HG02759 (cell line): ENCODE measurements around the gene MTERF1.
"Not testable (repeated sequence)": the region's sequence is repeated elsewhere in the genome, so short reads cannot be mapped to it uniquely, and the experiment has no call there.

ENCODE experiments used
- ATAC-seq: cut with Tn5 transposase; IDR thresholded peaks from one replicate; pipeline ENCODE4 v1.9.1; 2021; ENCODE audit warnings: mild to moderate bottlenecking, moderate library complexity; ENCODE audit not compliant: unreplicated experiment

Gene MTERF1

DNA sequence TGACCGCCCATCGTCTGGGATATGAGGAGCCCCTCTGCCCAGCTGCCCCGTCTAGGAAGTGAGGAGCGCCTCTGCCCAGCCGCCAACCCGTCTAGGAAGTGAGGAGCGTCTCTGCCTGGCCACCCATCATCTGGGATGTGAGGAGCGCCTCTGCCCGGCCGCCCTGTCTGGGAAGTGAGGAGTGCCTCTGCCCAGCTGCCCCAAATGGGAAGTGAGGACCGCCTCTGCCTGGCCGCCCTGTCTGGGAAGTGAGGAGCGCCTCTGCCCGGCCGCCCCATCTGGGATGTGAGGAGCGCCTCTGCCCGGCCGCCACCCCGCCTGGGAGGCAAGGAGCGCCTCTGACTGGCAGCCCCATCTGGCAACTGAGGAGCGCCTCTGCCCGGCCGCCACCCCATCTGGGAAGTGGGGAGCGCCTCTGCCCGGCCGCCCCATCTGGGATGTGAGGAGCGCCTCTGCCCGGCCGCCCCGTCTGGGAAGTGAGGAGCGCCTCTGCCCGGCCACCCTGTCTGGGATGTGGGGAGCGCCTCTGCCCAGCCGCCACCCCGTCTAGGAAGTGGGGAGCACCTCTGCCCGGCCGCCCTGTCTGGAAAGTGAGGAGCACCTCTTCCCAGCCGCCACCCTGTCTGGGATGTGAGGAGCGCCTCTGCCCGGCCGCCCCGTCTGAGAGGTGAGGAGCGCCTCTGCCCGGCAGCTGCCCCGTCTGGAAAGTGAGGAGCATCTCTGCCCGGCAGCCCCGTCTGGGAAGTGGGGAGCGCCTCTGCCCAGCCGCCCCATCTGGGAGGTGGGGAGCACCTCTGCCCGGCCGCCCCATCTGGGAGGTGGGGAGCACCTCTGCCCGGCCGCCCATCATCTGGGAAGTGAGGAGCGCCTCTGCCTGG, 7.1 kb upstream of the MTERF1 start:
- ATAC-seq, result not testable (repeated sequence)

DNA sequence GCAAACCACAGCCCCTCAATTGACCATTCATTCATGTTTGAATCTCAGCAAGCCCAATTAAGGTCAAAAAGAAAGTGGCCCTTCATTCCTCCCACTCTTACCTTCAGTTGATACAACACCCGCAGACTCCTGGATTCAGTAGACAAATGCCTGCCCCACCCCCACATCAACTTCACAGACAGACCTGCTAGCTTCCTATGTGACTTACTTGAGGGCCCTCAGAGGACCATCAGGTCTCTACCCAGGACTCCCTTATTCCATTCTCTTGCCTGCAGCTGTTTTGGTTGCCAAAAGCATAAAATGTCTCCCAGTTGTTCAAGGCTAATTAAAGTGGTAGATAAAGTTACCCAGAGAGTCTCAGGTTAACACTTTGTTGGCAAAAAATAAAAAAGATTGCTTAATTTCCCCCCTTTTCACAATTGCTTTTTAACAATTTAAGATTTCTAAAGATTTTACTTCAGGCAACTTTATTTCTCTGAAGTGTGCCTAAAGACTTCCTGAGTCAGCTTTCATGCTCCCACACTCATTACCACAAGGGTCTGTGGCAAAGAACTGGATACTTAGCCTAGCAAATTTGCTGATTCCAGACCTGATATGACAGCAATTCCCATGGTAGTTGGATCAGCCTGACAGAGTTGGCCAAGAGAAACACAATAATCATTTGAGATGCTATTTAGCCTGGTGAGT, 3.3 kb upstream of the MTERF1 start:
- no peak for ATAC-seq

DNA sequence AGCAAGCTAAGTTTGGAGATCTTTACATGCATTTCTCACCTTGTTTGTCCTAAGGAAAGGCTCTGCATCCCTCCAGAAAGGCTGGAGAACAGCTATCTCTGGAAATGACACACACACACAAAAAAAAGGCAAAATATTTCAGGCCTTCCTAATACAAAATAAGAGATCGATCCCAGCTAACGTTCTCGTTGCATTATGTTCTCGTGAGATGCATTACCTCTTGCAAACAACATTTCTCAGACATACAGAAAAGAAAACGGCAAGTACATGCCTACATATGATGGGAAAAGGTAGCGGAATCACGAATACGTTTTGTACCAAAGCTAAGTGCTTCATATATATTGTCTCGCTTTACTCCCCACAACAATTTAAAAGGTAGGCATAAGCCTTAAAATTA, 488 bp downstream of the MTERF1 start:
- peak; percentile 3 for ATAC-seq

DNA sequence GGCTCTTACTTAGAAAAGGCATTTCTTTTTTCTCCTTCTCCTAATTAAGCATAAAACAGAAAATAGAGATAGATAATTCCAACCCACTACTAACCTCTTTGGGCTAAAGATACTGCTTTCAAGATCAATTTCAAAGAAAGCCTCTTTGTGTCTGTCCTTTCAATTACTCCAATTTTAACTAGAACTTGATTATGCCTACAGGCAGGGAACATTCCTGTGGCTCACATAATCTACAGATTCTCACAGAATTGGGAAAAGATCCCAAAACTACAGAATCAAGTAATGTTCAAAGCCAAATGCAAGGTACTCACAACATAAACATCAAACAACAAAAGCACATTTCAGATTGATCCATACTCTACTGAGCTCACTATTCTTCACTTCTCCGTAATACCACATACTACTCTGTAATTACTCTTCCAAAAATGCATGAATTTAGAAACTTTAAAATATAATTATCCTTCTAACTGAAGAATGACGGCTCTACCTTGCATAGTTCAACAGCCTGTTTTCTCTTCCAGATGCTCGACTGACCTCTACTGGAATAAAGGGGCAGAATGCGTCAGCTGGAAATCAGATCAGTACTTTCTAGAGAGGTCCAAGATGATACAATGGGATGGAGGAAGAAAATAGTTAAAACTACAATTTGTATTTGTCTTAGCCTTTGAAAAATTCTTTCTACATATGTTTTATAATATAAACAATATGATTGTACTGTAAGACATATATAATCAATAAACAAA, 3.9 kb downstream of the MTERF1 start:
- ATAC-seq, result no peak

DNA sequence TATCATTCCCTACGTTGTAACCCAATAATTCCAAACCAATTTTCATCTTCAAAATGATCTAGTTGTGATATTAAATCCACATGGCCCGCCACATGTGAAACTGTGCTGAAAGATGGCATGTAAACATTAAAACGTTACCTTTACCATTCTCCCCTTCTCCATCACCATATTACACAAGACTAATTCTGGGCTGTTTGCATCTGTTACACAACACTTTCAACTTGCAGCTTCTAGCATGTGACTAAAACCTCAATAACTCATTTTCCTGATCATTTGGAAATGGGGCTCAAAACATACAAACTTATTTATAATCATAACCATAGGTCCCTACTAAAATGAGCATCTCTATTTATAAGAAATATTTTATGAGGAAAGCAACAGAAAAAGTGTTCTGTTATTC, 4.7 kb downstream of the MTERF1 start:
- no peak for ATAC-seq

DNA sequence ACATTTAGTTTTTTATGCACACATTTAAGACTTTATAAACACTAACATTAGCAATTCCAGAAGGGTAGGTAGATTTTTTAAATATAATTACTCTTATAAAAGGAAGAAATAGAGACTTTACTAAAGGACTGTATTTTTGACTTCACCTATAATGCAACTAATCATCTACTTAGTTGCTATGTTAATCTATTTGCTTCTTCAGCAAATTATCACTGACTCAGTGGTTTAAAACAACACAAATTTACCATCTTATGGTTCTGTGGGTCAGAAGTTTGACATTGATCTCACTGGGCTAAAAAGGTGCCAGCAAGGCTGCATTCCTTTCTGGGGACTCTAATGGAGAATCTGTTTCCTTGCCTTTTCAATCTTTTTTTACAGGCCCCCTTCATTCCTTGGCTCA, 7.6 kb downstream of the MTERF1 start:
- ATAC-seq, result no peak

DNA sequence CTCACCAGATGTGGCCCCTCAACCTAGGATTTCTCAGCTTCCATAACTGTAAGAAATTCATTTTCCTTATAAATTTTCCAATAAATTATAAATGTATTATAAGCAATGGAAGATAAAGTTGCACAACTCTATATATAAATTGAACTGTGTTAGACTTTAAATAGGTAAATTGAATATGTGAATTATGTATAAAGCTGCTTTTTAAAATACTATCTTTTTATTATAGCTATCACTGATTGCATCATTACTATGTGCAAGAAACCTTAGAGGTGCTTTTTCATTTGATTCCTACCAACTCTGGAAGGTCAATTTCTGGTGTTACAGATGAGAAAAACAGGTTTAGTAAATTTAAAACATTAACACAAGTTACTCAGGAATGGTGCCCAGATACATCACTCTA, 8.4 kb downstream of the MTERF1 start:
- no peak for ATAC-seq

DNA sequence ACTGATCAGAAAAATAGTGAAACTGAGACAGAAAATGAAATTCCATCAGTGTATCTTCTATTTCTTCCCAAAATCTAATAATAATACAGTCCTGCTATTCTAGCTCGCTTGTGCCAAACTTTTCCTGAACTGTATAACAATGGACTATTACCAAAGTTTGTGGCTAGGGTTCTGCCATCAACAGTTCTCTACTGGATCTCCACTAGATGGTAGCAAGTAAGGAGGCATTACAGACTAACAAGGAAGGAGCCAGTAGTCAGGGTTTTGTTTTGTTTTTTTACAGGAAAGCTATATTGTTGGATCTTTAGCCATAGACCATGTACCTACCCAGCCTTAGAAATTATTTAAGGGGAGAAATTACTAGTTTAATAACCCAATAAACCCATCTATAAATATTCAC, 10.8 kb downstream of the MTERF1 start:
- ATAC-seq, result no peak

DNA sequence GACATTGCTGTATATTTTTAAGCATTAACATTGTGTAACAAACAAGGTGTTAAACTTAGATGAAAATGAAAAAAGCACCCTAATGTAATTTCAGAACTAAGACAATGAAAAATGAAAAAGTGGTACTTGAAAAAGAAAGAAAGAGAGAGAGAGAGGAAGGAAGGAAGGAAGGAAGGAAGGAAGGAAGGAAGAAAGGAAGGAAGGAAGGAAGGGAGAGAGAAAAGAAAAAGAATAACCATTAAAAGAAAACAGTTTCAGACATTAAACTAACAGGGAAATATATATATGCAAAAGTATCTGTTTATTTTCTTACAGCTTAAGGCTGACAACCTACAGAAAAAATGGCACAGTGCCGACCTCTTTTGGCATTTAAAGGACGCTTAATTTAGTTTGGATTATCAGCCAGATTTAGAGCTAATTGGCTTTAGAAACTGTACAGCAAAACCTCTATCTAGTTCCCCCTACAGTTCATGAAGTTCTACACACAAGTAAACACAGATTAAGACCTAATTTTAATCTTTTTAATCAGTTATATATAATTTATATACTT, 13.8 kb downstream of the MTERF1 start:
- no peak for ATAC-seq

DNA sequence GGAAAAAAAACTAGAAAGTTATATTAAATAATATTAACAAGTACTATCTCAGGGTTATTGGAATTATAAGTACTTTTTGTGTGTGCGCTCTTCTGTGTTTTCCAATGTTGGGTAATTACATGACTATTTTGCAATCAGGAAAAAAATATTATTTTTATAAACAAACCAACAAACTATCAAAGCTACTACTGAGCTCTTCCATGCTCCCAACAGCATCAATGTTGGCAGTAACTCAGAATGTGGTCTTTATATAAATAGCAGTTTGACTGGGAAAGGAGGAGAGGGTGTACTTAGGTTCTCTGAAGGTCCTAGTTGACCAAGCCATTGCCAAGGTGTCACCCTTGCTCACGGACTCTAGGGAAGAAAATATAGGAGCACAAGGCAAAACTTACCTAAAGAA, 15.0 kb downstream of the MTERF1 start:
- no peak for ATAC-seq

DNA sequence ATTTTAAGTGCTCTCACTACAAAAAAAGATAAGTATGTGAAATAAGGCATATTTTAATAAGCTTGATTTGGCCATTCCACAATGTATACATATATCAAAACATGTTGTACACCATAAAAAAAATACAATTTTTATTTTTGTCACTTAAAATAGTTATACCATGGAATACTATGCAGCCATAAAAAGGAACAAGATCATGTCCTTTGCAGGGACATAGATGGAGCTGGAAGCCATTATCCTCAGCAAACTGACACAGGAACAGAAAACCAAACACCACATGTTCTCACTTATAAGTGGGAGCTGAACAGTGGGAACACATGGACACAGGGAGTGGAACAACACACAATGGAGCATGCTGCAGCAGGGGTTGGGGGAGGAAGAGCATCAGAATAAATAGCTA, 15.9 kb downstream of the MTERF1 start:
- ATAC-seq, result not testable (repeated sequence)

DNA sequence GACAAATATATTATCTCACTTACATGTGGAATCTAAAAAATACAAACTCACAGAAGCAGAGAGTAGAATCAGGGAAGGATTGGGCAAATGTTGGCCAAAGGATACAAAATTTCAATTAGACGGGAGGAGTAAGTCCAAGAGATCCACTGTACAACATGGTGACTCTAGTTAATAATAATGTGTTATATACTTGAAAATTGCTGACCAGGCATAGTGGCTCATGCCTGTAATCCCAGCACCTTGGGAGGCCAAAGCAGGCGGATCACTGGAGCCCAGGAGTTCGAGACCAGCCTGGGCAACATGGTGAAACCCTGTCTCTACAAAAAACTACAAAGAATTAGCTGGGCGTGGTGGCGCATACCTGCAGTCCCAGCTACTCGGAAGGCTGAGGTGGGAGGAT, 16.4 kb downstream of the MTERF1 start:
- ATAC-seq, result no peak

DNA sequence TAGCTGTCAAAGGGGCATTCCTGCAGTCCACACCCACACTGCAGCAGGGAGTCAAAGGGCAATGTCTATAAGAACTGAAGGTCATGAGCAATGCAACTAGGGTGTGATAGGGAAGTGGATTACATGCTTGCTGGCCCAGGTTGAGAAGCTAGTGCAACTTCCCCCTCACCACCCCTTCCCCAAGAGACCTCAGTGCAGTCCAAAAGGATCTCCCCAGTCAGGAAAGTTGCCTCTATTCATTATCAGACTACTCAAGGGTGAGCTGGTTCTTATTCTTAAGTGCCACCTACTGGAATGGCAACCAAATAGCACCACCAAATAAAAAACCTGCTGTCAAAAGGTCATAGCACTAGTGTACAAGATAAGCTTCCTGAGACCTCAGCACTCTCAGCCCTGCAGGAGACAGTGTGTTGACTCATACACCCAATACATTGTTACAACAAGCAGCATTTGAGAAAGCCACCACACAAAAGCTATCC, 28.2 kb downstream of the MTERF1 start:
- peak; percentile 57 for ATAC-seq

DNA sequence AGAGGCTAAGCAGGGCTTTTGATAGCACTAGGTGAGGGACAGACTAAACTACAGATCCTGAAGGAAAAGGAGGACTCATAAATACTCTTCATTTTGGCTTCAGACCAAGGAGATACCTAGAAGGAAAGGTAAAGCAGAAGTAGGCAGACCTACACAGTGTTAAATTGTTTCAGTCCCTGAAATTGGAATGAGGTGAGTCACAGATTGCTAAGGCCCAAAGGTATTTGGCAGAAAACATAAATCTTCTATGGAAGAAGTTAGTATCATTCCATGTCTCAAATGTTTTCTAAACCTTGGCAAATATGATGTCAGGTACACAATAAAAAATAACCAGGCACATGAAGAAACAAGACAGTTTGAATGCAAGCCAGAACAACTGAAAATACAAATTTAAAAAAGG, 30.0 kb downstream of the MTERF1 start:
- ATAC-seq, result no peak

DNA sequence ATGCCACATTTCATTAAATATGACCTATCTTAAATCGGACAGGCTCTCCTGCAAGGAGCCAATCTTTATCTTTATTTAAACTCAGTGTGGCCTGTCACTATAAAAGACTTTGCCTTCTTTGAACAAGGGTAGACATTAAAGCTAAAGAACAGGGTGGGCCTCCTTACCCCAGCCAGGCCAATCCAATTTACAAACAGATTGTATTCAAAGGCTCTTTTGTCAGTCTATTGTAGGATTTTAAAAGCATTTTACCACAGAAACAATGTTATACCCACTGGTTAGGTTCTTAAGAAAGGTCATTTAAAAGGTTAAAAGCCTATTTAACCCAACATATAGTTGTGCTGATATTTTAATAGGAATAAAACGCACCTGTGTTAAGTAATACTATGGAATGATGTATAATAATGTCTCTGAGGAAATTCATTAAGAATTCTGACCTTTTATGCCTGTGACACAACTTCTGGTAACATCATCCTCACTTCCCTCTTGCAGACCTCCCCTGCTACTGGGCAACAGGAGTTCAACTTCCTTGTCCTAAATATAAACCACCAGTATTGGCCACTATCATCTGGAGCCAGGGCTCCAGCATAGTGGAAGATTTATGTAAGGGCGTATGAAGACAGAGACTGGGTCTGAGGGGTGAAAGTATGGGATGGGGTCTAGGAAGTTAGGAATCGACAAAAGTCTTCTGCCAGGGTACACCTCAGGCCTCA, 32.5 kb downstream of the MTERF1 start:
- ATAC-seq, result no peak

DNA sequence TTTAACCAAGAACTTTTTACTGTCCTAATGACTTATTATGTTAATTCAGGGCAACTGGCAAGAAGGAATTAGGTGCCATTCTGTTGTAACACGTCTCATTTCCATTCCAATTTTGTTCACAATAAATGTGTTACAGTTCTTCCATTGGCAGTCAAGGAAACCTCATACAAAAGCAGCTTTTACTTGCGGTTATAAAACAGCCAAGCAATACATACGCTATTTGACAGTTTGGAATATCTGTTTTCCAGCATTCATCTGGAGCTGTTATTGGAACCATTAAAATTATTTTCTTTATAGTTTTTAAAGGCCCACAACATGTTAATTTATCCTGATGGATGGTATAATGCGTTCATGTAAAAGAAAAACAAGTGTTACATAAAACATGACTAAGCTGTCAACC, 33.3 kb downstream of the MTERF1 start:
- ATAC-seq, result no peak

DNA sequence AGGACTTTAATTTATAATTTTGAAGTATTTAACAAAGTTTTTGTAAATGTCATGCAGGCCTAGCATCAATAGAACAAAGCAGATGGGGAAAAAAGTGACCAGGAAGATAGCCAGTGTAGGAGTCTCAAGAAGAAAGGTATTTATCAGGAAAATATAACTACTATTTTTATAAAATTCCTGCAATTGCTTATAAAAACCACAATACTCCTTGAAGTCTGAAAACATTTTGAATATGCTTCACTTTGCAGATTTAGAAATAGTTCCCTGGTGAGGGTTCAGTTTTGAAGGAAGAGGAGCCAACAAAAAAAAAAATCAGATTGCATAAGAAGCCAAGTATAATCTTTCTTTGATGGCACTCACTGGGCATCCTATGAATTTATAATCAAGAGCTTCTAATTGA, 34.1 kb downstream of the MTERF1 start:
- no peak for ATAC-seq

DNA sequence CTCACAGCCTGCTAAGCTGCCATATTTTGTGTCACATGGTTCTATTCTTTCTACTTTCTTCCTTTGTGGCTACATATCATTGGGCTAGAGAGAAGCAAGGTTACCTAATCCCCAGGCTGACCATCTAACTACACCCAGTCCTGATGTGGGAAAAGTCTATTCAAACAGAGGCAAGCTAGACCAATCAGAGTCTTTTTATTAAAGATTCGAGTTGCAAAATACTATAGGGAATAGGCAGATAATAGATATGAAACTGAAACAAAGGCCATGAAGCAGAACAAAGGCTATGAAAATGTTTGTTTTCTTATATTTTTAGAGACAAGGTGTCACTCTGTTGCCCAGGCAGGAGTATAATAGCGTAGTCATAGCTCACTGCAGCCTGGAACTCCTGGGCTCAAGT, 36.7 kb downstream of the MTERF1 start:
- peak; percentile 85 for ATAC-seq

DNA sequence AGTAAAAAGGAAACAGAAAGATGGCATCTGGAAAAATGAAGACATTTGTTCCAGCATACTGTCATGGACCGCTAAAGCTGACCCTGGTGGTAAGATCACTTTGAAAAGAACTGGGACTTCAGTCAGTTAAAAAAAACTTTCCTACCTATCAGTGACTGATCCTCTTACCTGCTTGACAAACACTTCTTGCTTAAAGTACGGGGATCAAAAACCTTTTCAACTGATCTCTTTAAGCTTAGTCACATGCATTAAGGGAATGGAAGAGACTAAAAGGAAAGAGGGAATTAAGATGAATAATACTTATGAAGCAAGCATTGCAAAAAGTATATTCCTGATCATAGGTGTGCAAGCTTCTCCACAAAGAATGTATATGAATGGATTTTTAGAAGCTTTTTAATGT, 42.1 kb downstream of the MTERF1 start:
- ATAC-seq, result no peak

DNA sequence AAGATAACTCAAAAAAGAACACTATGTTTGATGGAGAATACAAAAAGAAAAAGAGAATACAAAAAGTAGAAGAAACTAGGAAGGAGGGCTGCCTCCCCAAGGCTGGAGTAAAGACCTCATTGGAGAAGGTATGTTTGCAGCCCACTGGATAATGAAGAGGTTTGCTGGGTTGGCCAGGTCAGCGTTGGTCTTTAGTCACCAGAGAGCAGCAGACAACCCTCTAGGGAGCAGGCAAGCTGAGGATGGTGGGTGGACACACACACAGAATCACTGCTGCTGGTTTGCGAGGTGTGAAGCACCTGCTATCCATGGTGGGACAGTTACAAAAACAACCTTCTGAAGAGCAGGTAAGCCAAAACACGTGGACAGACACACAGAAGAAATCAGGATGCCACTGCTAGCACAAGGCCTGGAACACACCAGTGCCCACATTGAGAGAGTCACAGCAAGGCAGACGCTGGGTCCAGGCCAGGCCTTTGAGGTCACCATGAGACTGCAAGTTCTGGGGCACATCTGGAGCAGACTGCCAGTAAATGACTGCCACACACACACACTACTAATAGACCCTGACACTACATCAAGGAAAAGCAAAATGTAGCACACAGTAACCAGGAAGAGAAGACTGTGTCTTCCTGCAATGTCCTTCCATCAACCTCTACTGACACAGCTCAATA, 43.0 kb downstream of the MTERF1 start:
- no peak for ATAC-seq
